ENCODE results near the gene DAD1.

DNA sequence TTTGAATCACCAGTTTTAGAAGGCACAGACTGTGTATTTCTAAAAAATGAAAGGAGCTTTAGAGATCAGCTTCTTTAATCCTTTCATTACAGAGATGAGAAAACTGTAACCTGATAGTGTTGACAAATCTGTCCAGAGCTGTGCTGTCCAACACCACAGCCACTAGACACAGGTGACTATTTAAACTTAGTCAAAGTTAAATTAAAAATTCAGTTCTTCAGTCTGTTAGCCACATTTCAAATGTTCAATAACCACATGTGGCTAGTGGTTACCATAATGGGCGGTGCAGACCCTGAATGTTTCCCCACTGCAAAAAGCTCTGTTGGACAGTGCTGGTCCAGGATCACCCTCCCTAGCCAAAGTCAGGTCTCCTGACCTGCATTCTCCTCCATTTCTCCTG lies 21.6 kb downstream of the DAD1 start:
- TF ChIP-seq GATA2 (IDR thresholded peaks at IDR 0.05; ENCODE audit: low read depth, low read length) = no peak
- no peak for TF ChIP-seq GATA3 (IDR thresholded peaks at IDR 0.05; ENCODE audit: low read depth, low read length)

All from SH-SY5Y (cell line).